ENCODE measurements around the gene DLX3. TPM values are rescaled to one million over a fixed set of nuclear protein-coding genes. Genes with fewer than 3 reads are reported as not detected.

Gene DLX3
- total RNA-seq, 1 donor from 2014 or later: not detected

- H3K27me3 Mint-ChIP-seq (ENCODE audit: unreplicated experiment): peaks cover 65% of the 10 kb centered on the region
- no peak for TF ChIP-seq CTCF (IDR thresholded peaks at IDR 0.05)
- no peaks in the 10 kb centered on the region for H3K9me3 Mint-ChIP-seq (ENCODE audit: unreplicated experiment)
- H3K4me1 Mint-ChIP-seq (ENCODE audit: unreplicated experiment): peaks cover 29% of the 10 kb centered on the region
- H3K27ac Mint-ChIP-seq (ENCODE audit: unreplicated experiment): peak overlapping the region; percentile 27
- DNase-seq (ENCODE audit: extremely low spot score, unreplicated experiment): no peak
- H3K4me3 Mint-ChIP-seq (ENCODE audit: unreplicated experiment): peak overlapping the region; percentile 66
- no peaks in the 10 kb centered on the region for H3K36me3 Mint-ChIP-seq (ENCODE audit: unreplicated experiment)
These were observed 654 bp downstream of the DLX3 start for GRCh38 chr17:49994085-49995054.

- no peaks in the 10 kb centered on the region for H3K9me3 Mint-ChIP-seq (ENCODE audit: unreplicated experiment)
- TF ChIP-seq CTCF (IDR thresholded peaks at IDR 0.05): no peak
- H3K4me1 Mint-ChIP-seq (ENCODE audit: unreplicated experiment): peaks cover 29% of the 10 kb centered on the region
- no peaks in the 10 kb centered on the region for H3K36me3 Mint-ChIP-seq (ENCODE audit: unreplicated experiment)
- H3K27ac Mint-ChIP-seq (ENCODE audit: unreplicated experiment): peak overlapping the region; percentile 27
- peak overlapping the region; percentile 66 for H3K4me3 Mint-ChIP-seq (ENCODE audit: unreplicated experiment)
- H3K27me3 Mint-ChIP-seq (ENCODE audit: unreplicated experiment): peaks cover 70% of the 10 kb centered on the region
- DNase-seq (ENCODE audit: extremely low spot score, unreplicated experiment): no peak
These were observed 1.5 kb downstream of the DLX3 start for GRCh38 chr17:49993423-49994060.

- H3K9me3 Mint-ChIP-seq (ENCODE audit: unreplicated experiment): no peaks in the 10 kb centered on the region
- no peak overlapping the region for H3K27ac Mint-ChIP-seq (ENCODE audit: unreplicated experiment)
- peaks cover 74% of the 10 kb centered on the region for H3K27me3 Mint-ChIP-seq (ENCODE audit: unreplicated experiment)
- H3K36me3 Mint-ChIP-seq (ENCODE audit: unreplicated experiment): no peaks in the 10 kb centered on the region
- peaks cover 27% of the 10 kb centered on the region for H3K4me1 Mint-ChIP-seq (ENCODE audit: unreplicated experiment)
- no peak for DNase-seq (ENCODE audit: extremely low spot score, unreplicated experiment)
- no peak overlapping the region for H3K4me3 Mint-ChIP-seq (ENCODE audit: unreplicated experiment)
- no peak for TF ChIP-seq CTCF (IDR thresholded peaks at IDR 0.05)
These were observed 2.0 kb downstream of the DLX3 start for GRCh38 chr17:49992933-49993422.

- H3K4me3 Mint-ChIP-seq (ENCODE audit: unreplicated experiment): no peak overlapping the region
- H3K9me3 Mint-ChIP-seq (ENCODE audit: unreplicated experiment): no peaks in the 10 kb centered on the region
- no peaks in the 10 kb centered on the region for H3K36me3 Mint-ChIP-seq (ENCODE audit: unreplicated experiment)
- H3K4me1 Mint-ChIP-seq (ENCODE audit: unreplicated experiment): peaks cover 27% of the 10 kb centered on the region
- peaks cover 76% of the 10 kb centered on the region for H3K27me3 Mint-ChIP-seq (ENCODE audit: unreplicated experiment)
- no peak overlapping the region for H3K27ac Mint-ChIP-seq (ENCODE audit: unreplicated experiment)
- no peak for TF ChIP-seq CTCF (IDR thresholded peaks at IDR 0.05)
- DNase-seq (ENCODE audit: extremely low spot score, unreplicated experiment): no peak
These were observed 2.7 kb downstream of the DLX3 start for GRCh38 chr17:49992191-49992932.

Measured in osteocyte (in vitro differentiated cells).